ENCODE data around the gene ADAD2.

- TF ChIP-seq CTCF (tag by site-specific recombination; IDR thresholded peaks at IDR 0.05): no peak
- no peak for TF ChIP-seq PATZ1 (tag by site-specific recombination; IDR thresholded peaks at IDR 0.05)
- no peak for TF ChIP-seq ZNF501 (tag by site-specific recombination; IDR thresholded peaks at IDR 0.05)
- TF ChIP-seq ZNF621 (tag by site-specific recombination; IDR thresholded peaks at IDR 0.05): no peak
- TF ChIP-seq ZFHX2 (tag by site-specific recombination; conservative IDR thresholded peaks at IDR 0.05): peak; percentile 36
- TF ChIP-seq ZNF10 (tag by site-specific recombination; IDR thresholded peaks at IDR 0.05): no peak
- no peak for TF ChIP-seq ZNF292 (tag by site-specific recombination; IDR thresholded peaks at IDR 0.05; ENCODE audit: borderline replicate concordance, low read depth)
- TF ChIP-seq SP2 (tag by site-specific recombination; IDR thresholded peaks at IDR 0.05): no peak
Observed at GRCh38 chr16:84179612-84180320, 11.2 kb upstream of the ADAD2 start.

All from HEK293 (cell line).